HG02938 (cell line): ENCODE data around the gene RGPD5.
"Not testable (repeated sequence)": the region's sequence is repeated elsewhere in the genome, so short reads cannot be mapped to it uniquely, and the experiment has no call there.

ENCODE experiments used
- ATAC-seq: cut with Tn5 transposase; IDR thresholded peaks from one replicate; pipeline ENCODE4 v1.9.1; 2021; ENCODE audit warnings: mild to moderate bottlenecking, moderate library complexity; ENCODE audit not compliant: unreplicated experiment

RGPD5 gene

GRCh38 chr2:109891024-109891423 is 96.9 kb downstream of the RGPD5 start:
- not testable (repeated sequence) for ATAC-seq

- not testable (repeated sequence) for ATAC-seq
Observed at GRCh38 chr2:109893736-109894135, 99.6 kb downstream of the RGPD5 start.

- not testable (repeated sequence) for ATAC-seq
Observed at GRCh38 chr2:109894141-109894540, 100.0 kb downstream of the RGPD5 start.

GRCh38 chr2:109895090-109895869 is 101.2 kb downstream of the RGPD5 start:
- not testable (repeated sequence) for ATAC-seq

- ATAC-seq = peak; percentile 89
Observed at GRCh38 chr2:109896212-109896611, 102.1 kb downstream of the RGPD5 start.

GRCh38 chr2:109897769-109898461 is 103.8 kb downstream of the RGPD5 start:
- ATAC-seq = not testable (repeated sequence)

GRCh38 chr2:109898462-109899336 is 104.6 kb downstream of the RGPD5 start, which contains the start of gene LIMS3:
LIMS3 (plus strand) TSS chr2:109898688; CDS start chr2:109898729, 41 bp downstream.
- ATAC-seq = not testable (repeated sequence)

- ATAC-seq = peak; percentile 73
Observed at GRCh38 chr2:109905796-109906195, 111.7 kb downstream of the RGPD5 start.
